GM23338 (cell line): ENCODE data around the gene DENND5B. TPM values are rescaled to one million over a fixed set of nuclear protein-coding genes. Genes with fewer than 3 reads are reported as not detected.

ENCODE experiments used
- ATAC-seq: fragments of 200-7000 bp; cut with Tn5 transposase; 3 replicates; pipeline ENCODE4 v1.9.1; 2020
- DNase-seq: peaks from one replicate; pipeline ENCODE4 v3.0.0-alpha.2; 2015; ENCODE audit warnings: low spot score
- H2AFZ ChIP-seq: fragments of 200-600 bp; sonication (generic); 2 replicates; pipeline ENCODE4 v1.8.0; 2016; ENCODE audit warnings: antibody characterized with exemption, mild to moderate bottlenecking, moderate library complexity
- H3F3A ChIP-seq: fragments of 200-600 bp; sonication (generic); replicated peaks from 2 replicates; pipeline ENCODE4 v1.8.0; 2017; ENCODE audit warnings: antibody characterized with exemption, mixed run types, low read depth
- H3K27ac ChIP-seq: fragments of 200-600 bp; sonication (generic); 2 replicates; pipeline ENCODE4 v1.6.1; 2016; ENCODE audit warnings: low read depth
- H3K27me3 ChIP-seq: fragments of 200-600 bp; sonication (generic); 2 replicates; pipeline ENCODE4 v1.8.0; 2016; ENCODE audit warnings: mild to moderate bottlenecking, mixed run types, moderate library complexity; ENCODE audit not compliant: insufficient read depth
- H3K36me3 ChIP-seq: fragments of 200-600 bp; sonication (generic); 2 replicates; pipeline ENCODE4 v1.8.0; 2016; ENCODE audit warnings: mild to moderate bottlenecking; ENCODE audit not compliant: insufficient read depth
- H3K4me1 ChIP-seq: fragments of 200-600 bp; sonication (generic); 2 replicates; pipeline ENCODE4 v1.8.0; 2016; ENCODE audit warnings: mild to moderate bottlenecking, moderate library complexity; ENCODE audit not compliant: insufficient read depth
- H3K4me2 ChIP-seq: fragments of 200-600 bp; sonication (generic); 2 replicates; pipeline ENCODE4 v1.7.1; 2017; ENCODE audit warnings: mixed run types
- H3K4me3 ChIP-seq: fragments of 200-600 bp; sonication (generic); 2 replicates; pipeline ENCODE4 v1.6.1; 2016; ENCODE audit warnings: mixed run types
- H3K79me2 ChIP-seq: fragments of 200-600 bp; sonication (generic); replicated peaks from 2 replicates; pipeline ENCODE4 v1.8.0; 2017; ENCODE audit warnings: mild to moderate bottlenecking; ENCODE audit not compliant: insufficient read depth
- H3K9me2 ChIP-seq: fragments of 200-600 bp; sonication (generic); 2 replicates; pipeline ENCODE4 v1.8.0; 2017; ENCODE audit not compliant: insufficient read depth
- H4K20me1 ChIP-seq: fragments of 200-600 bp; sonication (generic); replicated peaks from 2 replicates; pipeline ENCODE4 v1.8.0; 2017; ENCODE audit warnings: mild to moderate bottlenecking; ENCODE audit not compliant: insufficient read depth
- H3K27ac Mint-ChIP-seq: 2 replicates; pipeline ENCODE4 v1.8.0; 2020; ENCODE audit warnings: inconsistent platforms, mild to moderate bottlenecking, moderate library complexity, mixed read lengths
- H3K27me3 Mint-ChIP-seq: 3 replicates; pipeline ENCODE4 v1.8.0; 2022; ENCODE audit warnings: low read depth, mild to moderate bottlenecking, moderate library complexity, mixed read lengths, inconsistent platforms; ENCODE audit not compliant: insufficient read depth, poor library complexity
- H3K36me3 Mint-ChIP-seq: 3 replicates; pipeline ENCODE4 v1.8.0; 2021; ENCODE audit warnings: low read depth, mild to moderate bottlenecking, inconsistent platforms, moderate library complexity, mixed read lengths
- H3K4me1 Mint-ChIP-seq: 3 replicates; pipeline ENCODE4 v1.8.0; 2020; ENCODE audit warnings: mild to moderate bottlenecking, inconsistent platforms, mixed read lengths
- H3K4me3 Mint-ChIP-seq: 3 replicates; pipeline ENCODE4 v1.8.0; 2021; ENCODE audit warnings: moderate library complexity, mild to moderate bottlenecking, inconsistent platforms, mixed read lengths
- H3K9me3 Mint-ChIP-seq: 3 replicates; pipeline ENCODE4 v1.8.0; 2020; ENCODE audit warnings: moderate library complexity, mild to moderate bottlenecking, inconsistent platforms, mixed read lengths
- CREB1 ChIP-seq: fragments of 250-450 bp; sonication (Bioruptor Pico); IDR thresholded peaks from 2 replicates; pipeline ENCODE4 v1.5.0; 2020; ENCODE audit warnings: low read depth, mild to moderate bottlenecking, moderate library complexity
- CTCF ChIP-seq, 2 experiments: fragments of 200-600 bp in 1 of 2; sonication (generic) in 1 of 2; conservative IDR thresholded peaks; 2 replicates each; pipeline versions ENCODE4 v1.5.1 to v1.6.1; 2016 to 2017; ENCODE audit warnings: antibody characterized with exemption in 2 of 2, low read depth in 2 of 2, mild to moderate bottlenecking in 2 of 2, moderate library complexity in 1 of 2
- ETS1 ChIP-seq: IDR thresholded peaks from 2 replicates; pipeline ENCODE4 v1.6.1; 2016; ENCODE audit warnings: antibody characterized with exemption
- EZH2 ChIP-seq: fragments of 200-600 bp; sonication (generic); IDR thresholded peaks from one replicate; pipeline ENCODE4 v1.8.0; 2017; ENCODE audit warnings: antibody characterized with exemption, mild to moderate bottlenecking, low read depth; ENCODE audit not compliant: unreplicated experiment
- EZH2phosphoT487 ChIP-seq: fragments of 200-600 bp; sonication (generic); IDR thresholded peaks from one replicate; pipeline ENCODE4 v1.8.1; 2018; ENCODE audit warnings: antibody characterized with exemption; ENCODE audit not compliant: unreplicated experiment
- JUNB ChIP-seq: IDR thresholded peaks from one replicate; pipeline ENCODE4 v1.6.1; 2016; ENCODE audit warnings: antibody characterized with exemption; ENCODE audit not compliant: unreplicated experiment
- NANOG ChIP-seq: IDR thresholded peaks from 2 replicates; pipeline ENCODE4 v1.6.1; 2016; ENCODE audit warnings: antibody characterized with exemption, borderline replicate concordance
- POLR2AphosphoS5 ChIP-seq: IDR thresholded peaks from 2 replicates; pipeline ENCODE4 v1.6.1; 2016; ENCODE audit warnings: antibody characterized with exemption, low read depth
- REST ChIP-seq: IDR thresholded peaks from one replicate; pipeline ENCODE4 v1.6.1; 2018; ENCODE audit warnings: antibody characterized with exemption; ENCODE audit not compliant: unreplicated experiment
- STAT1 ChIP-seq: IDR thresholded peaks from one replicate; pipeline ENCODE4 v1.6.1; 2016; ENCODE audit warnings: antibody characterized with exemption; ENCODE audit not compliant: unreplicated experiment
- ZNF114 ChIP-seq: fragments of 250-450 bp; sonication (Bioruptor Pico); IDR thresholded peaks from 2 replicates; pipeline ENCODE4 v1.5.0; 2020; ENCODE audit warnings: mild to moderate bottlenecking, moderate library complexity
- ZNF331 ChIP-seq: fragments of 250-450 bp; sonication (Bioruptor Pico); IDR thresholded peaks from 2 replicates; pipeline ENCODE4 v1.5.0; 2020; ENCODE audit warnings: low read depth, mild to moderate bottlenecking, moderate library complexity
- polyA plus RNA-seq: library from polyadenylated mRNA; unstranded; fragments of >200 nt; fragmentation: Nextera tagmentation; extraction: Ambion mirVana; gene quantifications from 2 replicates; pipeline ENCODE4 v1.2.1, GENCODE V29; 2016
- total RNA-seq: library from RNA; depleted of rRNA; stranded (reverse); fragments of >200 nt; shearing (Covaris generic); gene quantifications from 2 replicates; pipeline ENCODE4 v1.2.3, GENCODE V29; 2014
- TF ChIP-seq, protein P1 (sequence below): fragments of 250-450 bp; sonication (Bioruptor Pico); IDR thresholded peaks from 2 replicates; pipeline ENCODE4 v1.5.0; 2020; ENCODE audit warnings: mild to moderate bottlenecking, moderate library complexity

DENND5B gene
- total and polyA plus RNA-seq, 2 experiments from 2014 or later, result 6.5 to 17.2 TPM

GRCh38 chr12:31588976-31589375 is 2.0 kb downstream of the DENND5B start:
- no peaks in the 10 kb centered on the region; the same call in 1 of the 3 replicates for H3K9me3 Mint-ChIP-seq
- no peak for DNase-seq
- no peak overlapping the region for H3K27ac ChIP-seq
- peaks cover 32% of the 10 kb centered on the region for H3K27me3 ChIP-seq
- H3K79me2 ChIP-seq, result peaks cover 40% of the 10 kb centered on the region
- H3K9me2 ChIP-seq, result peaks cover 3% of the 10 kb centered on the region; the same call in 1 of the 2 replicates
- no peak for TF ChIP-seq REST
- no peak for TF ChIP-seq JUNB
- TF ChIP-seq EZH2, result no peak
- no peak for TF ChIP-seq NANOG
- TF ChIP-seq ZNF331, result no peak
- TF ChIP-seq ETS1, result no peak
- TF ChIP-seq CREB1 (CRISPR knock-in tag), result no peak
- TF ChIP-seq POLR2AphosphoS5, result no peak
- TF ChIP-seq ZNF114 (CRISPR knock-in tag), result no peak
- no peak for TF ChIP-seq EZH2phosphoT487
- TF ChIP-seq STAT1, result no peak
- TF ChIP-seq CTCF (conservative IDR thresholded peaks at IDR 0.05; ENCODE audit: low read depth in 2 of 2), result no peak
- TF ChIP-seq, protein P1, sequence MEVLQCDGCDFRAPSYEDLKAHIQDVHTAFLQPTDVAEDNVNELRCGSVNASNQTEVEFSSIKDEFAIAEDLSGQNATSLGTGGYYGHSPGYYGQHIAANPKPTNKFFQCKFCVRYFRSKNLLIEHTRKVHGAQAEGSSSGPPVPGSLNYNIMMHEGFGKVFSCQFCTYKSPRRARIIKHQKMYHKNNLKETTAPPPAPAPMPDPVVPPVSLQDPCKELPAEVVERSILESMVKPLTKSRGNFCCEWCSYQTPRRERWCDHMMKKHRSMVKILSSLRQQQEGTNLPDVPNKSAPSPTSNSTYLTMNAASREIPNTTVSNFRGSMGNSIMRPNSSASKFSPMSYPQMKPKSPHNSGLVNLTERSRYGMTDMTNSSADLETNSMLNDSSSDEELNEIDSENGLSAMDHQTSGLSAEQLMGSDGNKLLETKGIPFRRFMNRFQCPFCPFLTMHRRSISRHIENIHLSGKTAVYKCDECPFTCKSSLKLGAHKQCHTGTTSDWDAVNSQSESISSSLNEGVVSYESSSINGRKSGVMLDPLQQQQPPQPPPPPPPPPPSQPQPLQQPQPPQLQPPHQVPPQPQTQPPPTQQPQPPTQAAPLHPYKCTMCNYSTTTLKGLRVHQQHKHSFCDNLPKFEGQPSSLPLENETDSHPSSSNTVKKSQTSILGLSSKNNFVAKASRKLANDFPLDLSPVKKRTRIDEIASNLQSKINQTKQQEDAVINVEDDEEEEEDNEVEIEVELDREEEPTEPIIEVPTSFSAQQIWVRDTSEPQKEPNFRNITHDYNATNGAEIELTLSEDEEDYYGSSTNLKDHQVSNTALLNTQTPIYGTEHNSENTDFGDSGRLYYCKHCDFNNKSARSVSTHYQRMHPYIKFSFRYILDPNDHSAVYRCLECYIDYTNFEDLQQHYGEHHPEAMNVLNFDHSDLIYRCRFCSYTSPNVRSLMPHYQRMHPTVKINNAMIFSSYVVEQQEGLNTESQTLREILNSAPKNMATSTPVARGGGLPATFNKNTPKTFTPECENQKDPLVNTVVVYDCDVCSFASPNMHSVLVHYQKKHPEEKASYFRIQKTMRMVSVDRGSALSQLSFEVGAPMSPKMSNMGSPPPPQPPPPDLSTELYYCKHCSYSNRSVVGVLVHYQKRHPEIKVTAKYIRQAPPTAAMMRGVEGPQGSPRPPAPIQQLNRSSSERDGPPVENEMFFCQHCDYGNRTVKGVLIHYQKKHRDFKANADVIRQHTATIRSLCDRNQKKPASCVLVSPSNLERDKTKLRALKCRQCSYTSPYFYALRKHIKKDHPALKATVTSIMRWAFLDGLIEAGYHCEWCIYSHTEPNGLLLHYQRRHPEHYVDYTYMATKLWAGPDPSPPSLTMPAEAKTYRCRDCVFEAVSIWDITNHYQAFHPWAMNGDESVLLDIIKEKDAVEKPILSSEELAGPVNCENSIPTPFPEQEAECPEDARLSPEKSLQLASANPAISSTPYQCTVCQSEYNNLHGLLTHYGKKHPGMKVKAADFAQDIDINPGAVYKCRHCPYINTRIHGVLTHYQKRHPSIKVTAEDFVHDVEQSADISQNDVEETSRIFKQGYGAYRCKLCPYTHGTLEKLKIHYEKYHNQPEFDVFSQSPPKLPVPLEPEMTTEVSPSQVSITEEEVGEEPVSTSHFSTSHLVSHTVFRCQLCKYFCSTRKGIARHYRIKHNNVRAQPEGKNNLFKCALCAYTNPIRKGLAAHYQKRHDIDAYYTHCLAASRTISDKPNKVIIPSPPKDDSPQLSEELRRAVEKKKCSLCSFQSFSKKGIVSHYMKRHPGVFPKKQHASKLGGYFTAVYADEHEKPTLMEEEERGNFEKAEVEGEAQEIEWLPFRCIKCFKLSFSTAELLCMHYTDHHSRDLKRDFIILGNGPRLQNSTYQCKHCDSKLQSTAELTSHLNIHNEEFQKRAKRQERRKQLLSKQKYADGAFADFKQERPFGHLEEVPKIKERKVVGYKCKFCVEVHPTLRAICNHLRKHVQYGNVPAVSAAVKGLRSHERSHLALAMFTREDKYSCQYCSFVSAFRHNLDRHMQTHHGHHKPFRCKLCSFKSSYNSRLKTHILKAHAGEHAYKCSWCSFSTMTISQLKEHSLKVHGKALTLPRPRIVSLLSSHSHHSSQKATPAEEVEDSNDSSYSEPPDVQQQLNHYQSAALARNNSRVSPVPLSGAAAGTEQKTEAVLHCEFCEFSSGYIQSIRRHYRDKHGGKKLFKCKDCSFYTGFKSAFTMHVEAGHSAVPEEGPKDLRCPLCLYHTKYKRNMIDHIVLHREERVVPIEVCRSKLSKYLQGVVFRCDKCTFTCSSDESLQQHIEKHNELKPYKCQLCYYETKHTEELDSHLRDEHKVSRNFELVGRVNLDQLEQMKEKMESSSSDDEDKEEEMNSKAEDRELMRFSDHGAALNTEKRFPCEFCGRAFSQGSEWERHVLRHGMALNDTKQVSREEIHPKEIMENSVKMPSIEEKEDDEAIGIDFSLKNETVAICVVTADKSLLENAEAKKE, result no peak
- peak overlapping the region; percentile 85 for H3K4me2 ChIP-seq
- peaks cover 20% of the 10 kb centered on the region for H3K27me3 Mint-ChIP-seq
- H3K4me3 ChIP-seq, result peak overlapping the region; percentile 75
- H3F3A ChIP-seq, result peaks cover 7% of the 10 kb centered on the region; the same call in 1 of the 2 replicates
- peaks cover 21% of the 10 kb centered on the region for H3K4me1 ChIP-seq
- H4K20me1 ChIP-seq, result peaks cover 8% of the 10 kb centered on the region
- peaks cover 27% of the 10 kb centered on the region for H3K4me1 Mint-ChIP-seq
- H3K27ac Mint-ChIP-seq, result no peak overlapping the region
- H3K4me3 Mint-ChIP-seq, result peak overlapping the region; percentile 86
- H3K36me3 ChIP-seq, result no peaks in the 10 kb centered on the region
- no peak overlapping the region for H2AFZ ChIP-seq
- peaks cover 11% of the 10 kb centered on the region for H3K36me3 Mint-ChIP-seq
- no peak for ATAC-seq
